H1 (cell line): ENCODE data around the gene FBXL16. TPM values are rescaled to one million over a fixed set of nuclear protein-coding genes. Genes with fewer than 3 reads are reported as not detected.

Experiments
- CTCF ChIA-PET: fragments of 300-600 bp; sonication (Branson Sonifier 250); formaldehyde crosslinking; loops from one replicate; lab custom pipeline; 2021; ENCODE audit not compliant: partially characterized antibody; lab: Charles Lee
- POLR2A ChIA-PET: fragments of 300-600 bp; sonication (Branson Sonifier 250); formaldehyde crosslinking; loops from one replicate; lab custom pipeline; 2021; ENCODE audit warnings: inconsistent platforms; ENCODE audit not compliant: partially characterized antibody; lab: Charles Lee
- DNase-seq, 2 experiments: peaks; one replicate each; pipeline versions ENCODE4 v3.0.0 to v3.0.0-alpha.2; 2010 to 2022; ENCODE audit warnings: low spot score in 2 of 2, low read depth in 1 of 2, mixed read lengths in 1 of 2
- FAIRE-seq: peaks from 2 replicates; lab custom pipeline; 2011; peaks lifted over from hg19 to GRCh38; lab: Jason Lieb, UNC
- H2AFZ ChIP-seq: 2 replicates; pipeline ENCODE4 v1.8.1; 2012; ENCODE audit warnings: low read length, inconsistent platforms
- H2AK5ac ChIP-seq: 2 replicates; pipeline ENCODE4 v1.6.1; 2013; ENCODE audit warnings: low read depth, low read length
- H2BK120ac ChIP-seq: replicated peaks from 2 replicates; pipeline ENCODE3; 2013; ENCODE audit warnings: low read depth, low read length, inconsistent platforms
- H2BK12ac ChIP-seq: 2 replicates; pipeline ENCODE4 v1.6.1; 2013; ENCODE audit warnings: low read depth, low read length
- H2BK15ac ChIP-seq: 2 replicates; pipeline ENCODE4 v1.6.1; 2013; ENCODE audit warnings: low read length
- H2BK20ac ChIP-seq: 2 replicates; pipeline ENCODE4 v1.6.1; 2013; ENCODE audit warnings: low read length
- H2BK5ac ChIP-seq: 2 replicates; pipeline ENCODE4 v1.6.1; 2013; ENCODE audit warnings: low read depth, low read length
- H3K14ac ChIP-seq: 2 replicates; pipeline ENCODE4 v1.6.1; 2013; ENCODE audit warnings: inconsistent platforms; ENCODE audit not compliant: insufficient read length
- H3K18ac ChIP-seq: 2 replicates; pipeline ENCODE4 v1.6.1; 2013; ENCODE audit warnings: low read length; ENCODE audit errors: extremely low read depth
- H3K23ac ChIP-seq: 2 replicates; pipeline ENCODE4 v1.6.1; 2013; ENCODE audit warnings: inconsistent platforms; ENCODE audit not compliant: insufficient read length
- H3K23me2 ChIP-seq: 2 replicates; pipeline ENCODE4 v1.6.1; 2013; ENCODE audit warnings: low read depth, low read length
- H3K27ac ChIP-seq: 2 replicates; pipeline ENCODE4 v1.6.1; 2011; ENCODE audit warnings: low read depth, low read length, inconsistent platforms
- H3K27me3 ChIP-seq, 4 experiments: replicated peaks in 1 of 4; 1 replicate in 1 of 4; 2 replicates in 3 of 4; pipeline versions ENCODE4 v1.6.1 to v1.8.1; 2011 to 2013; ENCODE audit warnings: low read length in 3 of 4, mild to moderate bottlenecking in 3 of 4, inconsistent platforms in 2 of 4, mixed read lengths in 2 of 4, moderate library complexity in 1 of 4; ENCODE audit not compliant: control insufficient read depth in 3 of 4, insufficient read depth in 3 of 4; ENCODE audit errors: extremely low read depth in 1 of 4
- H3K36me3 ChIP-seq, 4 experiments: 2 replicates each; pipeline versions ENCODE4 v1.6.1 to v1.8.1; 2011 to 2013; ENCODE audit warnings: mild to moderate bottlenecking in 4 of 4, low read length in 3 of 4, moderate library complexity in 2 of 4, control low read depth in 1 of 4, inconsistent platforms in 1 of 4; ENCODE audit not compliant: insufficient read depth in 4 of 4, control insufficient read depth in 2 of 4
- H3K4ac ChIP-seq: replicated peaks from 2 replicates; pipeline ENCODE3; 2013; ENCODE audit warnings: low read length, low read depth, mixed read lengths, inconsistent platforms; ENCODE audit not compliant: insufficient read length
- H3K4me1 ChIP-seq, 4 experiments: replicated peaks in 1 of 4; 1 replicate in 1 of 4; 2 replicates in 3 of 4; pipeline versions ENCODE4 v1.6.1 to v1.8.1; 2011 to 2013; ENCODE audit warnings: low read length in 3 of 4, inconsistent platforms in 2 of 4, mixed read lengths in 1 of 4; ENCODE audit not compliant: insufficient read depth in 4 of 4, control insufficient read depth in 3 of 4
- H3K4me2 ChIP-seq, 2 experiments: 2 replicates each; pipeline versions ENCODE4 v1.6.1 to v1.8.1; 2011 to 2013; ENCODE audit warnings: low read depth in 2 of 2, low read length in 2 of 2, control low read depth in 1 of 2, inconsistent platforms in 1 of 2, mild to moderate bottlenecking in 1 of 2; ENCODE audit not compliant: insufficient read depth in 1 of 2
- H3K4me3 ChIP-seq, 4 experiments: fragments of 200-600, 300-600 bp in 1 of 4; sonication (generic), shearing (Covaris generic), sonication (Bioruptor Twin) in 1 of 4; 2 replicates each; pipeline versions ENCODE4 v1.5.1 to v1.8.1; 2011 to 2016; ENCODE audit warnings: low read length in 4 of 4, low read depth in 3 of 4, control low read depth in 2 of 4, inconsistent platforms in 2 of 4, mild to moderate bottlenecking in 2 of 4, mixed read lengths in 1 of 4, moderate library complexity in 1 of 4; ENCODE audit not compliant: insufficient read depth in 2 of 4; ENCODE audit errors: extremely low read depth in 1 of 4
- H3K56ac ChIP-seq: replicated peaks from 2 replicates; pipeline ENCODE3; 2013; ENCODE audit warnings: low read depth, mild to moderate bottlenecking, mixed read lengths, low read length, inconsistent platforms; ENCODE audit not compliant: insufficient read length
- H3K79me1 ChIP-seq: 2 replicates; pipeline ENCODE4 v1.6.1; 2013; ENCODE audit warnings: low read depth, low read length, control low read depth
- H3K79me2 ChIP-seq, 2 experiments: 2 replicates each; pipeline versions ENCODE4 v1.6.1 to v1.8.1; 2012 to 2013; ENCODE audit warnings: low read length in 2 of 2, mild to moderate bottlenecking in 2 of 2, inconsistent platforms in 1 of 2; ENCODE audit not compliant: insufficient read depth in 2 of 2, control insufficient read depth in 1 of 2
- H3K9ac ChIP-seq, 4 experiments: replicated peaks in 1 of 4; 1 replicate in 1 of 4; 2 replicates in 3 of 4; pipeline versions ENCODE4 v1.6.1 to v1.8.1; 2011 to 2013; ENCODE audit warnings: low read depth in 3 of 4, low read length in 3 of 4, control low read depth in 2 of 4, mild to moderate bottlenecking in 2 of 4, moderate library complexity in 2 of 4, inconsistent platforms in 1 of 4; ENCODE audit errors: extremely low read depth in 1 of 4
- H3K9me3 ChIP-seq, 2 experiments: 2 replicates each; pipeline versions ENCODE4 v1.6.1 to v1.8.1; 2012 to 2013; ENCODE audit warnings: mild to moderate bottlenecking in 2 of 2, moderate library complexity in 2 of 2, control low read depth in 1 of 2, inconsistent platforms in 1 of 2, low read depth in 1 of 2, low read length in 1 of 2, mixed read lengths in 1 of 2; ENCODE audit not compliant: insufficient read depth in 2 of 2
- H4K20me1 ChIP-seq, 2 experiments: replicated peaks in 1 of 2; 2 replicates each; pipeline versions ENCODE3 to v1.8.1; 2011 to 2013; ENCODE audit warnings: inconsistent platforms in 2 of 2, low read length in 2 of 2, mild to moderate bottlenecking in 1 of 2; ENCODE audit not compliant: insufficient read depth in 2 of 2, control insufficient read depth in 1 of 2
- H4K5ac ChIP-seq: 2 replicates; pipeline ENCODE4 v1.6.1; 2013; ENCODE audit warnings: low read length, low read depth, mixed read lengths, inconsistent platforms; ENCODE audit not compliant: insufficient read length
- H4K8ac ChIP-seq: 2 replicates; pipeline ENCODE4 v1.8.0; 2013; ENCODE audit warnings: mild to moderate bottlenecking, moderate library complexity, low read length, inconsistent platforms; ENCODE audit not compliant: insufficient read depth; ENCODE audit errors: extremely low read depth
- H4K91ac ChIP-seq: replicated peaks from 2 replicates; pipeline ENCODE3; 2013; ENCODE audit warnings: low read length, mixed read lengths, inconsistent platforms; ENCODE audit not compliant: insufficient read length
- ASH2L ChIP-seq: fragments of 200-600, 300-600 bp; sonication (generic); IDR thresholded peaks from one replicate; pipeline ENCODE4 v1.7.1; 2017; ENCODE audit warnings: low read length
- ATF3 ChIP-seq: IDR thresholded peaks from 2 replicates; pipeline ENCODE4 v1.6.1; 2011; ENCODE audit warnings: low read depth, mild to moderate bottlenecking, low read length; ENCODE audit not compliant: insufficient read depth
- CTCF ChIP-seq, 3 experiments: IDR thresholded peaks; 1 replicate in 2 of 3; 2 replicates in 1 of 3; pipeline versions ENCODE4 v1.5.1 to v1.6.1; 2011; ENCODE audit warnings: low read length in 3 of 3, mild to moderate bottlenecking in 3 of 3, inconsistent platforms in 2 of 3, low read depth in 1 of 3, moderate library complexity in 1 of 3; ENCODE audit not compliant: insufficient read depth in 1 of 3; ENCODE audit errors: control extremely low read depth in 1 of 3
- FOSL1 ChIP-seq: IDR thresholded peaks from 2 replicates; pipeline ENCODE4 v1.6.1; 2011; ENCODE audit warnings: mild to moderate bottlenecking, low read depth, low read length, moderate library complexity; ENCODE audit not compliant: insufficient read depth
- NRF1 ChIP-seq: IDR thresholded peaks from 2 replicates; pipeline ENCODE4 v1.6.1; 2011; ENCODE audit warnings: mild to moderate bottlenecking, low read depth, low read length, improper control_type of control experiment
- RFX5 ChIP-seq: IDR thresholded peaks from 2 replicates; pipeline ENCODE4 v1.6.1; 2011; ENCODE audit warnings: low read depth, low read length, improper control_type of control experiment, borderline replicate concordance
- SP1 ChIP-seq: IDR thresholded peaks from 2 replicates; pipeline ENCODE4 v1.6.1; 2011; ENCODE audit warnings: low read depth, low read length
- TCF12 ChIP-seq: IDR thresholded peaks from 2 replicates; pipeline ENCODE4 v1.6.1; 2011; ENCODE audit warnings: low read depth, mild to moderate bottlenecking, low read length
- TEAD4 ChIP-seq: IDR thresholded peaks from 2 replicates; pipeline ENCODE4 v1.6.1; 2012; ENCODE audit warnings: low read depth, low read length, inconsistent platforms, mixed read lengths
- ZNF274 ChIP-seq: IDR thresholded peaks from 2 replicates; pipeline ENCODE4 v1.7.0; 2012; ENCODE audit warnings: low read length, borderline replicate concordance; ENCODE audit errors: extremely low read depth
- WGBS, 2 experiments: shearing (Covaris generic) in 1 of 2; methylation state at CpG; one replicate each; pipeline versions ENCODE4 v1.1.6 to v1.1.7; 2013 to 2015; ENCODE audit warnings: low lambda C conversion rate in 2 of 2, mixed read lengths in 2 of 2, inconsistent platforms in 1 of 2, low coverage in 1 of 2, missing lambda C conversion rate in 1 of 2; ENCODE audit not compliant: insufficient replicate concordance in 2 of 2, insufficient coverage in 1 of 2, insufficient read length in 1 of 2; ENCODE audit errors: extremely low coverage in 1 of 2, missing lambda C conversion rate in 1 of 2; 5-methylcytosine and 5-hydroxymethylcytosine counted together
- polyA plus RNA-seq, 7 experiments: library from polyadenylated mRNA; depleted of rRNA in 3 of 7; stranded (reverse) in 5 of 7; unstranded in 2 of 7; fragments of >200 nt in 5 of 7; fragments of 200-250 nt in 2 of 7; gene quantifications; 1 replicate in 5 of 7; 2 replicates in 1 of 7; 4 replicates in 1 of 7; pipeline versions ENCODE4 v1.2.1 to v1.2.3, GENCODE V29; 2011 to 2013; ENCODE audit warnings: missing spikeins in 2 of 7, mixed read lengths in 2 of 7
- total RNA-seq: library from RNA; stranded (reverse); fragmentation: NEBNext Ultra II Directional; extraction: Animal tissue kit (Norgen Biotek cat#: 25700); gene quantifications from 2 replicates; pipeline ENCODE4 v1.2.1, GENCODE V29; 2021

The FBXL16 gene
- total and polyA plus RNA-seq, 2 of the 8 experiments (the other 6 are each of a cell fraction or from before 2014, with no cell fraction given): 12.5 to 12.8 TPM

DNA sequence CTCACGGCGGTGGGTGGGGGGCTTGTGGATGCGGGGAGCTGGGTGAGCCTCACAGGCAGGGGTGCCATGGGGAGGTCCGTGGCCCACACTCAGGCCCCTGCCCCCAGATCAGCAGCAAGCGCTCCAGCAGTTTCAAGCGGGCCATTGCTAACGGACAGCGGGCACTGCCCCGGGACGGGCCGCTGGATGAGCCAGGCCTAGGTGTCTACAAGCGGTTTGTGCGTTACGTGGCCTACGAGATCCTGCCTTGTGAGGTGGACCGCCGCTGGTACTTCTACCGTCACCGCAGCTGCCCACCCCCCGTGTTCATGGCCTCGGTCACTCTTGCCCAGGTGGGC is 29.1 kb downstream of the FBXL16 start:
- Histone ChIP-seq H3K4ac (peak overlapping the region; percentile 69), H3K9me3 (no peaks in the 10 kb centered on the region), H3K18ac (no peak overlapping the region), H3K9ac (no peak overlapping the region), H4K8ac (no peak overlapping the region), H2BK120ac (no peak overlapping the region), H3K79me2 (peaks cover 0 to 7% of the 10 kb centered on the region in 2 experiments; a peak in 1 of 4 replicates), H2AFZ (no peak overlapping the region), H3K4me2 (peak overlapping the region in 1 of 2 experiments; percentile 79; a peak in 1 of 4 replicates), H2AK5ac (peak overlapping the region; percentile 75; the same call in 1 of the 2 replicates), H3K23me2 (peaks cover 15% of the 10 kb centered on the region), H3K56ac (no peak overlapping the region), H3K14ac (no peak overlapping the region), H2BK20ac (no peak overlapping the region), H2BK12ac (peak overlapping the region; percentile 96; the same call in 1 of the 2 replicates), H3K79me1 (peaks cover 5% of the 10 kb centered on the region; the same call in 1 of the 2 replicates), H4K20me1 (peaks cover 2 to 25% of the 10 kb centered on the region in 2 experiments), H3K23ac (no peak overlapping the region), H4K5ac (no peak overlapping the region), H3K4me1 (peaks cover 0 to 37% (median 28%) of the 10 kb centered on the region in 4 experiments; a peak in 6 of 7 replicates), H3K27ac (no peak overlapping the region), H3K4me3 (no peak overlapping the region), H3K27me3 (peaks cover 0 to 2% (median 0%) of the 10 kb centered on the region in 4 experiments; a peak in 2 of 7 replicates), H3K36me3 (peaks cover 9 to 22% (median 16%) of the 10 kb centered on the region in 4 experiments; a peak in 7 of 8 replicates), H2BK15ac (peak overlapping the region; percentile 92; the same call in 1 of the 2 replicates), H2BK5ac (peak overlapping the region; percentile 26; the same call in 1 of the 2 replicates), H4K91ac (peak overlapping the region; percentile 52)
- DNase-seq: no peak
- 96% methylated on average over 20 of the region's 21 CpGs; no CpG with 5 or more reads in 1 of the 2 experiments for WGBS, 2 experiments
- ChIA-PET CTCF (interaction anchor here (1.1 to 12.0 kb wide), 8 partner anchors 9 to 94 kb away, joined by 3 to 75 read pairs (median 6); partner anchors contain the start of genes RHOT2 and WDR24), POLR2A (interaction anchor here (1.6 to 13.3 kb wide), 8 partner anchors 8 to 127 kb away, joined by 3 to 214 read pairs (median 12); partner anchors contain the start of genes ANTKMT, JMJD8, RHOT2 and WDR24)
- no peak for FAIRE-seq
- TF ChIP-seq ASH2L: no peak
- no peak for TF ChIP-seq TCF12
- no peak for TF ChIP-seq TEAD4
- no peak for TF ChIP-seq NRF1
- no peak for TF ChIP-seq RFX5
- no peak for TF ChIP-seq SP1
- TF ChIP-seq ZNF274: no peak
- TF ChIP-seq ATF3: no peak
- no peak for TF ChIP-seq FOSL1
- TF ChIP-seq CTCF (IDR thresholded peaks at IDR 0.05; ENCODE audit: control extremely low read depth in 1 of 3, insufficient read depth in 1 of 3, low read depth in 1 of 3, low read length in 3 of 3): no peak
